DMS114 treated with DMSO at 0.1 percent for 48 hours (cell line): ENCODE measurements around the gene PRR9.
"Not testable (repeated sequence)": the region's sequence is repeated elsewhere in the genome, so short reads cannot be mapped to it uniquely, and the experiment has no call there.

Experiments
- DNase-seq: peaks from one replicate; lab custom pipeline; 2025; ENCODE audit not compliant: unreplicated experiment; lab: John Stamatoyannopoulos, UW

Gene PRR9

GRCh38 chr1:153217212-153217611, at the start of gene PRR9:
Gene PRR9, plus strand, starts transcription at chr1:153217584. Its CDS starts 561 bp downstream, at chr1:153218145.
- DNase-seq = no peak

- DNase-seq = no peak
Observed at GRCh38 chr1:153168686-153169085, 48.7 kb upstream of the PRR9 start.

GRCh38 chr1:153174624-153175023, 42.8 kb upstream of the PRR9 start:
- DNase-seq = no peak

- DNase-seq = no peak
Observed at GRCh38 chr1:153178922-153179321, 38.5 kb upstream of the PRR9 start.

GRCh38 chr1:153180556-153180955, 36.8 kb upstream of the PRR9 start:
- no peak for DNase-seq

GRCh38 chr1:153188301-153188700, 29.1 kb upstream of the PRR9 start:
- DNase-seq = not testable (repeated sequence)

- DNase-seq = no peak
Observed at GRCh38 chr1:153190373-153190772, 27.0 kb upstream of the PRR9 start.

GRCh38 chr1:153192697-153193096, 24.7 kb upstream of the PRR9 start:
- no peak for DNase-seq

GRCh38 chr1:153194331-153195050, 22.9 kb upstream of the PRR9 start:
- DNase-seq = no peak

- no peak for DNase-seq
Observed at GRCh38 chr1:153195216-153195615, 22.2 kb upstream of the PRR9 start.

- DNase-seq = no peak
Observed at GRCh38 chr1:153202006-153202405, 15.4 kb upstream of the PRR9 start.

- DNase-seq = no peak
Observed at GRCh38 chr1:153203130-153203529, 14.3 kb upstream of the PRR9 start, which contains the start of gene LELP1. Gene LELP1, plus strand, starts transcription at chr1:153203430. Its CDS starts 1,278 bp downstream, at chr1:153204708.

GRCh38 chr1:153206631-153207030, 10.8 kb upstream of the PRR9 start:
- no peak for DNase-seq

GRCh38 chr1:153210206-153210605, 7.2 kb upstream of the PRR9 start:
- DNase-seq = no peak

- DNase-seq = no peak
Observed at GRCh38 chr1:153212201-153212600, 5.2 kb upstream of the PRR9 start.

GRCh38 chr1:153213519-153213918, 3.9 kb upstream of the PRR9 start:
- no peak for DNase-seq

- DNase-seq = no peak
Observed at GRCh38 chr1:153217744-153218416, 496 bp downstream of the PRR9 start.

- DNase-seq = no peak
Observed at GRCh38 chr1:153220606-153221303, 3.4 kb downstream of the PRR9 start.

- DNase-seq = peak; percentile 72
Observed at GRCh38 chr1:153223040-153223891, 5.9 kb downstream of the PRR9 start.

GRCh38 chr1:153227810-153228209, 10.4 kb downstream of the PRR9 start:
- DNase-seq = no peak

- no peak for DNase-seq
Observed at GRCh38 chr1:153228491-153228890, 11.1 kb downstream of the PRR9 start.
